GM06990 (cell line): ENCODE data around the gene NUP98.
A peak's percentile ranks its signal among the peaks of the same experiment; 100 is the strongest.

ENCODE experiments used
- DNase-seq: peaks from one replicate; pipeline ENCODE4 v3.0.0-alpha.2; 2011; ENCODE audit not compliant: insufficient read length; ENCODE audit errors: extremely low read depth
- H3K27me3 ChIP-seq: replicated peaks from 2 replicates; pipeline ENCODE4 v1.6.0; 2011; ENCODE audit warnings: low read length; ENCODE audit not compliant: control insufficient read depth, insufficient read depth
- H3K36me3 ChIP-seq: 2 replicates; pipeline ENCODE4 v1.5.1; 2011; ENCODE audit warnings: low read length; ENCODE audit not compliant: control insufficient read depth, insufficient read depth
- H3K4me3 ChIP-seq: replicated peaks from 2 replicates; pipeline ENCODE4 v1.5.1; 2011; ENCODE audit warnings: low read depth, mild to moderate bottlenecking, control low read depth, low read length
- TF ChIP-seq, protein P1 (sequence below): IDR thresholded peaks from 2 replicates; pipeline ENCODE4 v1.5.1; 2011; ENCODE audit warnings: low read length, control low read depth, mild to moderate bottlenecking, inconsistent platforms; ENCODE audit not compliant: insufficient read depth, poor library complexity, severe bottlenecking

NUP98 gene

DNA sequence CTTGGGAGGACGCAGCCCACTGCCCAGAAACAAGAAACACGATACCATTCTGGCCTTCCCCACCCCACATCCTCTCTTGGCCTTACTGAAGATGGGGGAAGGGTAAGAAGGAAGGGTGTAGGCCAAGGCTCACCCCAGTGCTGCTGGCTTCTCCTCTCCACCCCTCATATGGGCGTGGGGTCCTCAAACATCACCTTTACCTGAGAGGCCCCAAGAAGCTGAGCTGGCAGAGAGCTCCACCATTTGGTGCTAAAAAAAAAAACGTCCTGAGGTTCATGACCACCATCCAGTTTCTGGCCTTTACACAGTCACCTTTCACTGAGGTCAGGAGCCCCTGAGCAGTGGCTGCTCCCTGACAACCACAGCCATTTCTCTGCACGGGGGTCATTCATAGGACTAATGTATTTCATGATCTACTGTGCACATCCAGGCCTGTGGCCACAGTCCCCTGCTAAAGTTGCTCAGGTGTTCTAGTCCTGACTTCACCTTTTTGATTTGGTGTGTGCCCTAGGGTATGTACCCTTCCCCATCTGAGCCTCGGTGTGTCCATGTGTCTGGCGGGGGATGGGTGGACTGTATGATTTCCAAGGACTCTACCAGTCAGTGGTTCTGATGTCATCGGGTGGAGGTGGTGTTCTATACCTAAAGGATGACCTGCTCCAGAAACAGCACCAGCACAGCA is 28.3 kb upstream of the NUP98 start:
- Histone ChIP-seq H3K27me3 (no peaks in the 10 kb centered on the region), H3K4me3 (no peak overlapping the region), H3K36me3 (peaks cover 24% of the 10 kb centered on the region)
- DNase-seq = no peak
- TF ChIP-seq, protein P1, sequence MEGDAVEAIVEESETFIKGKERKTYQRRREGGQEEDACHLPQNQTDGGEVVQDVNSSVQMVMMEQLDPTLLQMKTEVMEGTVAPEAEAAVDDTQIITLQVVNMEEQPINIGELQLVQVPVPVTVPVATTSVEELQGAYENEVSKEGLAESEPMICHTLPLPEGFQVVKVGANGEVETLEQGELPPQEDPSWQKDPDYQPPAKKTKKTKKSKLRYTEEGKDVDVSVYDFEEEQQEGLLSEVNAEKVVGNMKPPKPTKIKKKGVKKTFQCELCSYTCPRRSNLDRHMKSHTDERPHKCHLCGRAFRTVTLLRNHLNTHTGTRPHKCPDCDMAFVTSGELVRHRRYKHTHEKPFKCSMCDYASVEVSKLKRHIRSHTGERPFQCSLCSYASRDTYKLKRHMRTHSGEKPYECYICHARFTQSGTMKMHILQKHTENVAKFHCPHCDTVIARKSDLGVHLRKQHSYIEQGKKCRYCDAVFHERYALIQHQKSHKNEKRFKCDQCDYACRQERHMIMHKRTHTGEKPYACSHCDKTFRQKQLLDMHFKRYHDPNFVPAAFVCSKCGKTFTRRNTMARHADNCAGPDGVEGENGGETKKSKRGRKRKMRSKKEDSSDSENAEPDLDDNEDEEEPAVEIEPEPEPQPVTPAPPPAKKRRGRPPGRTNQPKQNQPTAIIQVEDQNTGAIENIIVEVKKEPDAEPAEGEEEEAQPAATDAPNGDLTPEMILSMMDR = no peak

DNA sequence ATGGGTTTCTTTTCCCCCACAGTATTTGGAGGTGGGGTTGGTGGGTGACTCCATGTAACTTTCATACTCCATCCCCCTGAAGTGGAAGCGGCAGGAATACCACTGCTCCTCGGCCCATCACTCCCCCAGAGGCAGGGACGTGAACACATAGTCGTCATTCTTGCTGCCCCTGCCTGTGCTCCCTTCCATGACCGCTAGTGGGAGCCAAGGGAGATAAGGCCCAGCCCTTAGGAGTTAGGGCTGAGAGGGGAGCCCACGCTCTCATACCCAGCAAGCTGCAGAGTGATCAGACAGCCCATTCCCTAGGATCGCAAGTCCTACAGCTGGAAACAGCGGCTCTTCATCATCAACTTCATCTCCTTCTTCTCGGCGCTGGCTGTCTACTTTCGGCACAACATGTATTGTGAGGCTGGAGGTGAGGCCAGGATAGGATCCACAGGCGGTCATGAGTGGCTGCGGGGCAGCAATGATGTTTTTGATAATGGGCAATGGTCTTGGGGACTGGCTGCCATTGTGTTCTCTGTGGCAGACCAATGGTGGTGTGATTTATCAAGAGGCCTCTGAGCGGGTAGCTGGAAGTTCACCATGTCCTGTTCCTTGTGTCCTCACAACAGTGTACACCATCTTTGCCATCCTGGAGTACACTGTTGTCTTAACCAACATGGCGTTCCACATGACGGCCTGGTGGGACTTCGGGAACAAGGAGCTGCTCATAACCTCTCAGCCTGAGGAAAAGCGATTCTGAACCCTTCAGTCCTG is 27.5 kb upstream of the NUP98 start:
- H3K27me3 ChIP-seq = no peaks in the 10 kb centered on the region
- no peak overlapping the region for H3K4me3 ChIP-seq
- TF ChIP-seq, protein P1 = peak; percentile 96
- peaks cover 24% of the 10 kb centered on the region for H3K36me3 ChIP-seq
- DNase-seq = peak; percentile 55

DNA sequence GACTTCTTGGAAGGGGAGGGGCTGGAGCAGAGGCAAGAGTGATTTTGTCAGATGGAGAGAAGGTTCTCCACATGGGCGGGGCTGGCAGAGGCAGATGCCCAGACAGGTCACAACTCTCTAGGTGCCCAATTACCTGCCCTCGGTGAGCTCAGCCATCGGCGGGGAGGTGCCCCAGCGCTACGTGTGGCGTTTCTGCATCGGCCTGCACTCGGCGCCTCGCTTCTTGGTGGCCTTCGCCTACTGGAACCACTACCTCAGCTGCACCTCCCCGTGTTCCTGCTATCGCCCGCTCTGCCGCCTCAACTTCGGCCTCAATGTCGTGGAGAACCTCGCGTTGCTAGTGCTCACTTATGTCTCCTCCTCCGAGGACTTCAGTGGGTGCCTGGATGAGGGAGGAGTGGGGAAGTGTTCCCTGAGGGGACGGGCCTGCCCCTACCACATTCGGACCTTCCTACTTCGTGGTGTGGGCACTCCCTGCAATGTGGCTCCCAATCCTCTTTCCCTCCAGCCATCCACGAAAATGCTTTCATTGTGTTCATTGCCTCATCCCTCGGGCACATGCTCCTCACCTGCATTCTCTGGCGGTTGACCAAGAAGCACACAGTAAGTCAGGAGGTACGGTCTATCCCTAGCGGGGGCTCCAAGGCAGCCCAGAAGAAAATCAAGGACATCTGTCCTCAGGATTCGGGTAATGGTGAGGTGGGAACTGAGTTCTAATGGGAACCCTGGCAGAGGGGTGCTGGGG is 26.6 kb upstream of the NUP98 start:
- DNase-seq = no peak
- Histone ChIP-seq H3K36me3 (peaks cover 21% of the 10 kb centered on the region), H3K27me3 (no peaks in the 10 kb centered on the region), H3K4me3 (no peak overlapping the region)
- TF ChIP-seq, protein P1 = no peak

DNA sequence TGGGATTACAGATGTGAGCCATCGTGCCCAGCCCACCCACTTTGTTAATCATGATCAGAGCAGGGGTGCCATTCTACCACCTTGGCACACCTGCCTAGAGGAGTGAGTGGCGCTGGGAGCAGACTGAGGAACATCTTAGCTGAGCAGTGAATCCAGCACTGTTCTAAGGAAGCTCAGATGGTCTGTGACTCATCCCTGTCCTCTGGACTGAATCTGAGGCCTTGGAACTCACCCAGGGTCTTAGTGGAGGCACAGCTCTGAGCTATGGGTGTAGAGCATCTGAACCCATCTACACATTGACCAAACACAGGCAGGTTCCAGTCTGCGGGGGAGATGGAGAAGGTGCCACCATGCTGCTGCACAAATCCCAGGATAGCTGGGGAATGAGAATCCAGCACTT is 25.9 kb upstream of the NUP98 start:
- Histone ChIP-seq H3K4me3 (no peak overlapping the region), H3K36me3 (peaks cover 21% of the 10 kb centered on the region), H3K27me3 (no peaks in the 10 kb centered on the region)
- no peak for DNase-seq
- TF ChIP-seq, protein P1 = no peak

DNA sequence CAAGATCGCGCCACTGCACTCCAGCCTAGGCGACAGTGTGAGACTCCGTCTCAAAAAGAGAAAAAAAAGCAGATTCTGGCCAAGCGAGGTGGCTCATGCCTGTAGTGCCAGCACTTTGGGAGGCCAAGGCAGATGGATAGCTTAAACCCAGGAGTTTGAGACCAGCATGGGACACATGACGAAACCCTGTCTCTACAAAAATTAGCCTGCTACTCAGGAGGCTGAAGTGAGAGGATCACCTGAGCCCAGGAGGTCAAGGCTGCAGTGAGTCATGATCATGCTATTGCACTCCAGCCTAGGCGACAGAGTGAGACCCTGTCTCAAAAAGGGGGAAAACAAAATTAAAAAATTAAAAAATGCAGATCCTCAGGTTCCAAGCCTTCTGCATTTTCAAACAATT is 25.0 kb upstream of the NUP98 start:
- Histone ChIP-seq H3K4me3 (no peak overlapping the region), H3K36me3 (peaks cover 14% of the 10 kb centered on the region), H3K27me3 (no peaks in the 10 kb centered on the region)
- TF ChIP-seq, protein P1 = no peak
- no peak for DNase-seq
